ENCODE measurements around the gene LGALS16. TPM values are rescaled to one million over a fixed set of nuclear protein-coding genes. Genes with fewer than 3 reads are reported as not detected.

LGALS16 gene
- total and polyA plus RNA-seq, 10 of the 15 experiments (the other 5 are each of a cell fraction or from before 2014, with no cell fraction given): not detected

- H3K9me3 ChIP-seq (replicated peaks; ENCODE audit: control insufficient read depth, insufficient read depth, low read length): no peaks in the 10 kb centered on the region
- FAIRE-seq: no peak
- no peak overlapping the region for H2AFZ ChIP-seq (ENCODE audit: control insufficient read depth, low read depth, low read length)
- ChIA-PET POLR2A (interaction anchor here (0.6 kb wide), 1 partner anchor 117 kb away, joined by 3 read pairs; no protein-coding TSS in a partner anchor), RAD21 (ENCODE audit: unreplicated experiment) (no interaction called here), CTCF (no interaction called here), SMC1A (ENCODE audit: uncharacterized antibody, unreplicated experiment) (interaction anchor here (1.0 to 1.7 kb wide), 2 partner anchors 19 to 94 kb away, joined by 3 to 4 read pairs; no protein-coding TSS in a partner anchor)
- 35% methylated on average over 6 of the region's 6 CpGs for WGBS (ENCODE audit: insufficient coverage, insufficient replicate concordance, low lambda C conversion rate, missing lambda C conversion rate)
- no peaks in the 10 kb centered on the region for H3K79me2 ChIP-seq (ENCODE audit: control insufficient read depth, insufficient read depth, low read length)
- H4K20me1 ChIP-seq (ENCODE audit: control insufficient read depth, insufficient read depth): no peaks in the 10 kb centered on the region
- no peak for DNase-seq (ENCODE audit: low read depth, low spot score)
- H3K27ac ChIP-seq (ENCODE audit: control insufficient read depth, insufficient read depth): no peak overlapping the region
- no peak overlapping the region for H3K4me3 ChIP-seq
- no TSS peak for BruUV-seq (replicated peaks)
- H3K4me2 ChIP-seq (ENCODE audit: control insufficient read depth, insufficient read depth): no peak overlapping the region
- H3K9ac ChIP-seq (ENCODE audit: control insufficient read depth, insufficient read depth, low read length): no peak overlapping the region
- peaks cover 0 to 1% of the 10 kb centered on the region in 2 experiments; a peak in 2 of 4 replicates for H3K27me3 ChIP-seq (replicated peaks in 1 of 2; ENCODE audit: control insufficient read depth in 2 of 2, insufficient read depth in 2 of 2, low read length in 1 of 2)
- in situ Hi-C loops (cut with MboI) (no loop called here), intact Hi-C loops (cut with micrococcal nuclease; ENCODE audit: unreplicated experiment) (no loop called here)
- TF ChIP-seq REST (IDR thresholded peaks at IDR 0.05; ENCODE audit: low read depth, low read length) (peak; percentile 93), RFX5 (IDR thresholded peaks at IDR 0.05; ENCODE audit: low read depth, low read length) (no peak), SUPT20H (IDR thresholded peaks at IDR 0.05; ENCODE audit: borderline replicate concordance, control insufficient read depth, low read depth, low read length) (no peak), KDM1A (IDR thresholded peaks at IDR 0.05; ENCODE audit: borderline replicate concordance) (no peak), ATF3 (IDR thresholded peaks at IDR 0.05; ENCODE audit: borderline replicate concordance, extremely low read depth, low read depth, low read length) (no peak), EED (IDR thresholded peaks at IDR 0.05; ENCODE audit: low read depth) (no peak), IRF5 (IDR thresholded peaks at IDR 0.05; ENCODE audit: borderline replicate concordance) (no peak), RCOR1 (conservative IDR thresholded peaks at IDR 0.05; ENCODE audit: low read depth, low read length) (no peak)
- no peaks in the 10 kb centered on the region for H3K4me1 ChIP-seq (ENCODE audit: control insufficient read depth, insufficient read depth, low read length)
- no peaks in the 10 kb centered on the region for H3K36me3 ChIP-seq (ENCODE audit: control insufficient read depth in 2 of 2, insufficient read depth in 2 of 2, low read length in 1 of 2)
- no peak for ATAC-seq
Measured at GRCh38 chr19:39645800-39646411, 9.8 kb upstream of the LGALS16 start.

Data from GM12878 (cell line).